Fibroblast of gingiva (primary cell): ENCODE data around the gene BCAR3.
A peak's percentile ranks its signal among the peaks of the same experiment; 100 is the strongest.

ENCODE experiments used
- DNase-seq: peaks from one replicate; pipeline ENCODE4 v3.0.0-alpha.2; 2011; ENCODE audit warnings: low read depth

The BCAR3 gene

DNA sequence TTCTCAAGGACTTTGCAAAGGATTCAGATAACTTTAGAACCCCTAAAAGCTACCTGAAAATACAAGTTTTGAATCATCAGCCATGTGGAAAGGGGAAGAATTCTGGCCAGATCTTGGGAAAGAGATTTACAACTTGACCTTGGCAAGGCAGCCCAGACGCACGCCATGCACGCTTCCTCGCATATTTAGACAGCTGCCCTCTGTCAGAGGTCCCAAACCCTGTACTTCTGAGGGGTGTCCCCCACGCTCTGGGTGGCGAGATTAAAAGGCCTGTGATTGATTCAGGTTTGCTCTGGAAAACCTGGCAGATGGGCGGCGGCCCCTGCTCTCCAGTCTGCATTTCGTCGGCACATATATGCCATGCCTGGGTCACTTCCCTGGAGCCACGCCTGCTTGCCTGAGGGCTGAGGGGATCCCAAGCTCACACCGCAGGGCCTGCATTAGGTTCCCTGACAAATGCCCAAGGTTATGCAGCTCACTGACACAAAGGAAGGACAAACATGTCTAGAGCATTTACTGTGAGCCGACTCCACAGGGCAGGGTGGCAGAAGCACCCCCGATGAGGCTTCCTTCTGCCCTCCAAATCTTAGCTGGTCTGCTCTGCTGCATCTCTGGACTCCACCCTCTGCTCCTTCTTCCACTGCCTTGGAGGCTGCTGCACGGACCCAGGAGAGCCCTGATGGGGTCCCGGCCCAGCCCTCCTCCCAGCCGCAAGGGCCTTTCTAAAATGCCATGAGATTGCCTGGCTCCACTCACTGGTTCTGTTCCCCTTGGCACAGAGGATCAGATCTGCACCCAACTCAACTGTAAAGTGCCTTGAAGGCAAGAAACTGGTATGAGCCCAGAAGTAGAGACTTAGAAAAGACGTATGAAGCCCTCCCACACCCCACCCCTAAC is 103.9 kb downstream of the BCAR3 start:
- no peak for DNase-seq

DNA sequence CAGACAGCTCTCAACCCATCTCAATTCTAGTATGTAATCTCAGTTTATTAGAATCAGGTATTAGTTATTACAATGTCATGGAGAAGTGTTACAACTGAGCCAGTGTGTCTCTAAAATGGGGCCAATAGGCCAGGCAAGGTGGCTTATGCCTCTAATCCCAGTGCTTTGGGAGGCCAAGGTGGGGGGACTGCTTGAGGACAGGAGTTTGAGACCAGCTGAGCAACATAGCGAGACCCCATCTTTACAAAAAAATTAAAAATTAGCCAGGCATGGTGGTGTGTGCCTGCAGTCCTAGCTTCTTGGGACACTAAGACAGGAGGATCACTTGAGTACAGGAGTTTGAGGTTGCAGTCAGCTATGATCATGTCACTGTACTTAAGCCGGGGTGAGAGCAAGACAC is 104.9 kb downstream of the BCAR3 start:
- no peak for DNase-seq

DNA sequence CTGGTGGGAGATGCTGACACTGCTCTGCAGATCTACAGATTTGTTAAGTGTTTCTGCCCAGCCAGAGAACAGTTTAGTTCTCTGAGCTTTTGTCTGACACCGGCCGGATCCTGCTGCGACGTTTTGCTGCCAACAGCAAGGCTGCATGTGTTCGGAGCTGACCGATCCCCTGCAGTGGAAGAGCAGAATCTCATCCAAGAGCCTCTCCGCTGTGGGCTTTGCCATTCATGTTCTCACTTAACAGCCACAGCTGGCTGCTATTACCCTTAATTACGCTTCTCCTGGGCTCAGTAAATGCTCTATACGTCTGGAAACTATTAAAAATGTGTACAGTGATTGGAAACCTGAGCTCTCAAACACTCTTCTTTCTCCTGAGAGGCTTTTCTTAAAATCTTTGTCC is 105.3 kb downstream of the BCAR3 start:
- DNase-seq: peak; percentile 93

DNA sequence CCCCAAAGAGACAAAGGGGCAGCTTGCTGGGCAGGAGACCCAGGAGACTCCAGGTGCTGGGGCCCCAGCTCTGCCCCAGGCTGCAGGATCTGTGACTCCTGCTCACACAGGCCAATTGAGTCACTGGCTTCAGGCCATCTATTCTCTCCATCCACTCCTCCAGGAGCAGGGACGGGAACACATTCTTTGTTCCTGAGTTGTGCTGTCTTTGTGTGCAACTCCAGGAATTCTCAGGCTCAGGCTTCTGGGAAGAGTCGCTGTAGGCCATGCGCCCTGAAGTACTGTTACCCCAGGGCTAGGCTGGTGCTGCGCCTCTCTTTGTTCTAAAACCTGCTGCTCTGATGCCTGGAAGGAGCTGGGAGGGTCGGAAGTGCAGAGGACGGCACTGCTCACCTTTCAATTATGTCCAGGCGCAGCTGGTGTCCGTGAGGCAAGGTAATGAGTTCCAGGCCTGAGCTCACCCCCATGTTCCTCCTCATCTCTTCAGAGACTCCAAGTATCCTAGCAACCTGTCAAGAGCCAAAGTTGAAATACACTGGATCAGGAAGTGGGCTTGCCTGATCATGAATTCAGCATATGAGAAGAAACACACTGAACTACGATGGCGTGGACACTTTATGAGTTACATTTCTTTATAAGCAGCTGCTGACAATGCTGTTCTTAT is 105.9 kb downstream of the BCAR3 start:
- no peak for DNase-seq

GRCh38 chr1:93574991-93575390 is 106.6 kb downstream of the BCAR3 start:
- DNase-seq: no peak

- no peak for DNase-seq
These were observed 107.1 kb downstream of the BCAR3 start for GRCh38 chr1:93574511-93574910.

DNA sequence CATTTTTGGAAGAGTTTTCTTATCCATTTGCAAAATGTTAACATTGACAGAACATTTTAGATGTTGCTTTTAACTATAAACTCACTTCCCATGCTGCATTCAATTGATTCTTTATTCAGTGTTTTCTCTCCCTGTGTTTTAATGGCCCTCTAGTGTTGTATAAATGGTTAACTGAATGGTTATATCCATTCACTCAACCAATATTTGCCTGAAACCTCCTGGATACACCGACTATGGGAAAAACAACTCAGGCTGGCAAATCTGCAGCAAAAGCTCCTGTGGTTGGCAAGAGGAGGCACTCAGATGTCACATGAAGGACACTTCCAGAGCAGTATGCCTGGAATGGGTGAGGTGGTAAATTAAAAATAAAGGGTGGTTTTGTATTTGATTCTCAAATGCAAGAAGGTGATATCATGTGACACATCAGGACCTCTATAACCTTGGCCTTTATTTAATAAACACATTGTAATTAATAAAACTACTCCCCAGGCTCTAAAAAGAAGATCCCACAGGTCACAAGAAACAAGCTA is 107.6 kb downstream of the BCAR3 start:
- no peak for DNase-seq

DNA sequence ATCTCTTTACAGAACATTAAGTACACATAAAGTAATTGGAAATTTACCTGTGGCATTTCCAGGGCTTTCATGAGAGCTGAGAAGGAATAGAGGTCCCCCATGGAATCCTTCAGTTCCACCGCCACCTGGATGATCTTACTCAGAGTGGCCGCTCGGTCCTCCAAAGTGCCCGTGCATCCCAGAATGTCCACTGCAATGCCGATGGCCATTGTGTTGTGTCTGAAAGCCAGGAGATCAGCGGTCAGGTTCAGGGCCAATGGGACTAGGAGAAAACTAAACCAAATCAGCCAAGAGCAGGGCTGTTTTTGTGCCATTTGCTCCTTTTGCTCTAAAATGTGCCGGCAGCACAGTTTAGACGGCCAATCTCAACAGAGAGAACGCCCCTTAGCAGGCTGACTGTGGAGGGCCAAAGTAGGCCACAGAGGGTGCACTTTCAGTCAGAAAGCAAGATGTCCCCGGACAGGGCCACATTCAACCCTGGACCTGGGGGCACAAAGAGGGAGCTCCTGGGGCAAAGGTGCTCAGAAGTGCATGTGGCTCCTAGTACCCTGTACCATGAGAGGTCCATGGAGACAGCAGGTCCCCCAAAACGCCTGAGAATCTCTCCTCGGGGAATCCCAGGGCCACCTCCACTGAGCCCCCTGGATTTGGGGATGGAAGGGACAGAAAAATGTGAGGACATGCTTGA is 109.9 kb downstream of the BCAR3 start:
- no peak for DNase-seq

GRCh38 chr1:93569489-93569888 is 112.1 kb downstream of the BCAR3 start:
- no peak for DNase-seq

- peak; percentile 46 for DNase-seq
These were observed 114.2 kb downstream of the BCAR3 start for GRCh38 chr1:93567255-93567918.

GRCh38 chr1:93566227-93566626 is 115.4 kb downstream of the BCAR3 start:
- no peak for DNase-seq

DNA sequence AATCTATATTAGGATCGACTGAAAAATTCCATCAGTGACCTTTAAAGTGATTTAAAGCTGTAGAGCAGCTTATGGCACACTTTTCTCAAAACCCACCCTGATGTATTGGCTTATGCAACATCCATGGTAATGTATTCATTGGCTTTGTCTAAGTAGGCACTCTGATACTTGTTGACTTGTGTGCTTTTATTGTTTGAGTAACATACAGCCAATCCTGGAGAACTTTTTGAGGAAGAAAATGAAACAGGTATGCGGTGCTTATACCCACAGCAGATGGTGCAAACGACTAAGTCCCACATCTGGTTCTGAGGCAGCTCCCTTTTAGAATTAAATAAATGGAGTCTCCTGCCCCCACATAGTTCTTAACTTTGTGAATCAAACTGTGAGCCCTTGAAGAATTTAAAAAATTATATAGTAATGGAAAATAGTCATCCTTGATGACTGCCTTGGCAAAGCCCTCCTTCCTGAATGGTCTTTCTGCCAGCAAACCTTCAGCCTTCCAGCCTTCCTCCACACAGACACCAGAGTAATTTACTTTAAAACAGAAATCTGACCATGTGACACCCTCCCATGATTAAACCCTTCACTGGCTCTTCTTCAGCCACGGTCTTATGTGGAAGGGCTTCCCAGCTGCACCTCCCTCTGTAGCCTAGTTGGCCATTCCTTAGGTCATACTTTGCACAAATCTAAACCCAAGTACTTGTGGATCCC is 116.0 kb downstream of the BCAR3 start:
- peak; percentile 59 for DNase-seq

- DNase-seq: no peak
These were observed 121.9 kb downstream of the BCAR3 start for GRCh38 chr1:93559695-93560094.

- no peak for DNase-seq
These were observed 122.6 kb downstream of the BCAR3 start for GRCh38 chr1:93559045-93559444.

GRCh38 chr1:93556291-93556690 is 125.3 kb downstream of the BCAR3 start:
- no peak for DNase-seq

- no peak for DNase-seq
These were observed 126.5 kb downstream of the BCAR3 start for GRCh38 chr1:93554883-93555872.

DNA sequence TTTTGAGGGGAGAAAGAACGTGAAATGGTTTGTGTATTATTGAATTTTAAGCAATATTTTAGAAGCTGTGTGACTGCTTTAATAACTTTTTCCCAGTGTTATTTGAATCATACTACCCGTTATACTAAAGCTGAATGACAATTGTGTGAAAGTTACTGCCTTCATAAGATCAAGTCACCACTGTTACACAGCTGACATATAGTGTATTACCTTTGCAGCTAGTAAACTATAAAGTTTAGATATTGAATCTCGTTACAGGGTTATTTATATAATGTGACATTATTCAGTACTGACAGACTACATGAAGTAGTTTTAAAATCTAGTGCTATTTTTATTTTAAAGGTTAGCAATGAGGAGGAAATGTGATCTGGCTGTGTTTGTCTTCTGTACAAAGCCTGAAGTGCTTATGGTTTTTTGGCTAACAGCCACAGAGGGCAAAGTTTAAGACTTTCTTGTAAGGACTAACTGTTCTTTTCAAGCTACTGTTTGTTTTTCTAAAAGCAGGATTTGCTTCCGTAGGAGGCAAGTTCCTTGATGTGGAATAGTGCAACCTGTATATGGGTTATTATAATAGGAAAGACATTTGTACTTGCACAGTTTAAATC is 127.6 kb downstream of the BCAR3 start:
- peak; percentile 77 for DNase-seq

- DNase-seq: peak; percentile 69
These were observed 128.7 kb downstream of the BCAR3 start for GRCh38 chr1:93552741-93553455.

DNA sequence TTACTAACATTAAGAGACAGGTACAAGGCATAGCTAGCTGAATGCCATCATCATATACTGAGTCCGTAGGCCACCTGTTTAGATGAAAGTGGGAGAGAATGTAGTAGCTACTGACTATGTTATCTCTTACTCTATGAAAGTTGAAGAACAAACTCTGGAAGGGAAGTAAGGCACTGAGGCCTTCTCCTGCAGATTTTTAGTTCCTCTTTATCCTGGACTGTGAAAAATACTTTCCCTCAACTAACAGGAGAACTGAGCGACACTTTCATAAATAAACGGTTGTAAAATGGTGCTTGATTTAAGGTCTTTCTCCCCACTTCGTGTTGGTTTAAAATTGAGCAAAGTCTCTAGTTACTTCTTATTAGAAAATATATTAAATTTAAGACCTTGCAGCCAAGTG is 131.8 kb downstream of the BCAR3 start:
- DNase-seq: no peak
